Lung (tissue), 12 donors: Measurements from ENCODE around the gene HDLBP. TPM values are rescaled to one million over a fixed set of nuclear protein-coding genes. Genes with fewer than 3 reads are reported as not detected.

Experiments
- ATAC-seq: fragments of 200-7000 bp; cut with Tn5 transposase; one replicate; pipeline ENCODE4 v1.9.1; 2020; ENCODE audit warnings: moderate number of reproducible peaks; ENCODE audit not compliant: insufficient read depth, low FRiP score
- DNase-seq, 3 donors: peaks; one replicate each; pipeline ENCODE4 v3.0.0-alpha.2; 2013 to 2017
- H3K27ac ChIP-seq, 2 donors: one replicate each; pipeline ENCODE4 v1.5.1; 2013; ENCODE audit warnings: mild to moderate bottlenecking in 2 of 2, moderate library complexity in 2 of 2, control low read depth in 1 of 2, inconsistent platforms in 1 of 2, low read depth in 1 of 2, low read length in 1 of 2
- H3K27me3 ChIP-seq, 3 donors: one replicate each; pipeline ENCODE4 v1.5.1; 2013; ENCODE audit warnings: low read length in 2 of 3; ENCODE audit not compliant: control insufficient read depth in 3 of 3, insufficient read depth in 3 of 3
- H3K36me3 ChIP-seq, 4 donors: one replicate each; pipeline ENCODE4 v1.5.1; 2013; ENCODE audit warnings: low read length in 4 of 4, mild to moderate bottlenecking in 1 of 4, moderate library complexity in 1 of 4; ENCODE audit not compliant: control insufficient read depth in 4 of 4, insufficient read depth in 4 of 4
- H3K4me1 ChIP-seq, 5 donors: one replicate each; pipeline ENCODE4 v1.5.1; 2013; ENCODE audit warnings: low read length in 5 of 5, mild to moderate bottlenecking in 2 of 5, moderate library complexity in 1 of 5; ENCODE audit not compliant: control insufficient read depth in 5 of 5, insufficient read depth in 5 of 5
- H3K4me3 ChIP-seq: one replicate; pipeline ENCODE4 v1.5.1; 2013; ENCODE audit warnings: mild to moderate bottlenecking, control low read depth, moderate library complexity
- H3K9ac ChIP-seq, 2 donors: one replicate each; pipeline ENCODE4 v1.5.1; 2013; ENCODE audit warnings: low read length in 2 of 2, control low read depth in 1 of 2; ENCODE audit not compliant: insufficient read depth in 1 of 2
- H3K9me3 ChIP-seq, 4 donors: one replicate each; pipeline ENCODE4 v1.5.1; 2013; ENCODE audit warnings: low read length in 3 of 4, mild to moderate bottlenecking in 1 of 4, moderate library complexity in 1 of 4; ENCODE audit not compliant: control insufficient read depth in 4 of 4, insufficient read depth in 3 of 4
- CTCF ChIP-seq: IDR thresholded peaks from 2 replicates; pipeline ENCODE4 v1.5.1; 2012; ENCODE audit warnings: mild to moderate bottlenecking; ENCODE audit errors: control extremely low read depth, extremely low read depth
- WGBS, 2 donors: extraction: QIAGEN DNeasy Blood & Tissue Kit; methylation state at CpG; one replicate each; pipeline ENCODE4 v1.1.7; 2013; 5-methylcytosine and 5-hydroxymethylcytosine counted together
- polyA plus RNA-seq, 2 donors: library from polyadenylated mRNA; stranded (reverse); fragments of 200-250 nt; gene quantifications; one replicate each; pipeline ENCODE4 v1.2.1, GENCODE V29; 2013
- total RNA-seq, 2 donors: library from RNA; depleted of rRNA in 1 of 2; stranded (reverse); fragments of >200 nt in 1 of 2; gene quantifications; one replicate each; pipeline ENCODE4 v1.2.1, GENCODE V29; 2014 to 2021
- donor health status: control.
- donor health status: control.
- donor health status: Bipolar disorder and iron deficiency.
- donor health status: healthy.
- donor health status: DM: yes; HTN: yes; CAD: no.

HDLBP gene
- total and polyA plus RNA-seq, 4 donors = 165 to 595 (median 316) TPM

GRCh38 chr2:241188361-241189092 lies 126.9 kb downstream of the HDLBP start, which contains the start of gene ANO7:
Gene ANO7 (plus strand): TSS chr2:241188677. CDS start chr2:241190064, 1,387 bp downstream.
- no peaks in the 10 kb centered on the region for H3K9me3 ChIP-seq
- no peak within 1 kb of the TSS for H3K4me3 ChIP-seq
- H3K9ac ChIP-seq = no peak within 1 kb of the TSS
- no peak for TF ChIP-seq CTCF
- WGBS, 2 donors = 65 to 86% methylated on average over 21 of the region's 21 CpGs
- no peak within 1 kb of the TSS for H3K27ac ChIP-seq
- H3K36me3 ChIP-seq = peaks cover 0 to 1% (median under 1%) of the 10 kb centered on the region in 4 donors
- no peaks in the 10 kb centered on the region for H3K27me3 ChIP-seq
- DNase-seq (peak in 2 of 3 donors; percentile 10 to 20), ATAC-seq (peak; percentile 15)
- H3K4me1 ChIP-seq = peaks cover 0 to 7% (median 0%) of the 10 kb centered on the region in 5 donors

GRCh38 chr2:241187918-241188234 lies 127.6 kb downstream of the HDLBP start:
- Histone ChIP-seq H3K4me1 (peaks cover 0 to 7% (median 0%) of the 10 kb centered on the region in 5 donors), H3K9ac (no peak overlapping the region), H3K27ac (no peak overlapping the region), H3K9me3 (no peaks in the 10 kb centered on the region), H3K27me3 (no peaks in the 10 kb centered on the region), H3K4me3 (no peak overlapping the region), H3K36me3 (peaks cover 0 to 6% (median 2%) of the 10 kb centered on the region in 4 donors)
- DNase-seq (no peak), ATAC-seq (no peak)
- TF ChIP-seq CTCF = no peak
- 56 to 73% methylated on average over 4 of the region's 4 CpGs for WGBS, 2 donors

GRCh38 chr2:241187101-241187917 lies 128.2 kb downstream of the HDLBP start:
- H3K27ac ChIP-seq = no peak overlapping the region
- no peak for ATAC-seq
- H3K27me3 ChIP-seq = no peaks in the 10 kb centered on the region
- peaks cover 0 to 12% (median 2%) of the 10 kb centered on the region in 4 donors for H3K36me3 ChIP-seq
- H3K4me1 ChIP-seq = peaks cover 0 to 7% (median 0%) of the 10 kb centered on the region in 5 donors
- DNase-seq = peak in 2 of 3 donors; percentile 3 to 12
- no peaks in the 10 kb centered on the region for H3K9me3 ChIP-seq
- H3K9ac ChIP-seq = no peak overlapping the region
- no peak overlapping the region for H3K4me3 ChIP-seq
- 57 to 72% methylated on average over 14 of the region's 14 CpGs for WGBS, 2 donors
- no peak for TF ChIP-seq CTCF
